ENCODE results near the gene RIN2. TPM values are rescaled to one million over a fixed set of nuclear protein-coding genes. Genes with fewer than 3 reads are reported as not detected.
"Not testable (repeated sequence)": the region's sequence is repeated elsewhere in the genome, so short reads cannot be mapped to it uniquely, and the experiment has no call there.

Gene RIN2
- total RNA-seq, 2 experiments from 2014 or later, result not detected

DNA sequence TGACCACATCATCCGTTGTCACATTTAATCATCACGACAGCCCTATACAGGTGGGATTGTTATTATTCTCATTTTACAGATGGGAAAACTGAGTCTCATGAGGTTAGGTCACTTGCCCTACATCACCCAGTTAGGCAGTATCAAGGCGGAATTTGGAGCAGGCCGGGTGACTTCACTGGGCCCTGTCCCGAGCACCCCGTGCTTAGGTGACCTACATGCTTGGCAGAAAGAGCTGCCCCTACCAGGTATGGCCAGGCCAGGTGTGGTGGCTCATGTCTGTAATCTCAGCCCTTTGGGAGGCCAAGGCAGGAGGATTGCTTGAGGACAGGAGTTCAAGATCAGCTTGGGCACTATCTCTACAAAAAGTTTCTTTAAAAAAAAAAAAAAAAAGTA lies 44.0 kb downstream of the RIN2 start:
- Mint-ChIP-seq H3K4me3 (no peak overlapping the region), H3K4me1 (ENCODE audit: low read depth) (no peaks in the 10 kb centered on the region), H3K9me3 (ENCODE audit: insufficient read depth) (no peaks in the 10 kb centered on the region), H3K27me3 (ENCODE audit: low read depth) (no peaks in the 10 kb centered on the region), H3K36me3 (ENCODE audit: low read depth) (no peaks in the 10 kb centered on the region), H3K27ac (no peak overlapping the region)
- CTCF ChIA-PET, result no interaction called here
- no peak for DNase-seq
- ATAC-seq, result no peak
- POLR2A ChIA-PET, result no interaction called here

DNA sequence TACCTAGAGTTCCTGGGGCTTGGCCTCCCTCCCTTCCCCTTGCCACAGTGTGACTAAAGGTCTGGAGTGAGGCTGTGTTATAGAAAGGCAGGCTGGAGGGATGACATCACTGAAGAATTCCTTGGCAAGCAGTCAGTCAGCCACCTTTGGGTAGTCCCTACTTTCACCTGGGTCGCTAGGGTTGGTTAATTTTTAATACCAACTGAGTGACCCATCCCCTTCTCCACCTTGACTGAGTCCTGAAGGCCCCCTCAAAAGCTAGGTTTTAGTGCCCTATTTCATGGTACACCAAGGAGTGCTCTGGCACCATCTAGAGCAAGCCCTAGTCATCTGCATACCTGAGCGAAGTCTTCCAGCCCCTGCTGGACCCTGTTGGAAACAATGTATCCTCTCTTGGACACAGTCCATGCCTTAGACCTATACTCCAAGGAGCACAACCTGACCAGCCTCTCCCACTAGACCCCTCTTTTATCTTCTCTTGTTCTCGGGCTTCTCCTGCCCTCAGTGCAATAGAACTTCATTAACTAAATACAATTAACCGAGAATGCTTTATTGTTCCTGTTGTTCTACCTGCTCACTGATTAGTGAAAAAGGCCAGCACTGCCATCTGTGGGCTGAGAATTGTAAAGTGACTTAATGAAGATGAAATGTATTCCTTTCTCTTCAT lies 44.6 kb downstream of the RIN2 start:
- no peak overlapping the region for H3K4me3 Mint-ChIP-seq
- ChIA-PET POLR2A (no interaction called here), CTCF (no interaction called here)
- DNase-seq (no peak), ATAC-seq (no peak)
- no peaks in the 10 kb centered on the region for H3K36me3 Mint-ChIP-seq (ENCODE audit: low read depth)
- H3K27ac Mint-ChIP-seq, result no peak overlapping the region
- H3K9me3 Mint-ChIP-seq (ENCODE audit: insufficient read depth), result no peaks in the 10 kb centered on the region
- no peaks in the 10 kb centered on the region for H3K27me3 Mint-ChIP-seq (ENCODE audit: low read depth)
- H3K4me1 Mint-ChIP-seq (ENCODE audit: low read depth), result no peaks in the 10 kb centered on the region

DNA sequence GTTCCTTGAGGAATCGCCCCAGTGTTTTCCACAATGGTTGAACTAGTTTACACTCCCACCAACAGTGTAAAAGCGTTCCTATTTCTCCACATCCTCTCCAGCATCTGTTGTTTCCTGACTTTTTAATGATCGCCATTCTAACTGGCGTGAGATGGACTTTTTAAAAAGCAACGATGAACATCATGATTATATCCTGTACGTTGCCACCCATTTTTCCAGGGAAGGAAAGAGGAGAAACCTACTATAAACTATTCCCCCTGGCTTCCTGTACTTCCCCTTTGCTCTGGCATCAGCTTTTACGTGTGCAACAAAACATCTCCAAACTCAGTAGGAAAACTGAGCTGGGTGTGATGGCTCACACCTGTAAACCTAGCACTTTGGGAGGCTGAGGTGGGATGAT lies 48.2 kb downstream of the RIN2 start:
- H3K27me3 Mint-ChIP-seq (ENCODE audit: low read depth); CTCF ChIA-PET; H3K4me1 Mint-ChIP-seq (ENCODE audit: low read depth); H3K4me3 Mint-ChIP-seq; POLR2A ChIA-PET; H3K27ac Mint-ChIP-seq; DNase-seq; H3K36me3 Mint-ChIP-seq (ENCODE audit: low read depth); ATAC-seq; H3K9me3 Mint-ChIP-seq (ENCODE audit: insufficient read depth): not testable (repeated sequence)

DNA sequence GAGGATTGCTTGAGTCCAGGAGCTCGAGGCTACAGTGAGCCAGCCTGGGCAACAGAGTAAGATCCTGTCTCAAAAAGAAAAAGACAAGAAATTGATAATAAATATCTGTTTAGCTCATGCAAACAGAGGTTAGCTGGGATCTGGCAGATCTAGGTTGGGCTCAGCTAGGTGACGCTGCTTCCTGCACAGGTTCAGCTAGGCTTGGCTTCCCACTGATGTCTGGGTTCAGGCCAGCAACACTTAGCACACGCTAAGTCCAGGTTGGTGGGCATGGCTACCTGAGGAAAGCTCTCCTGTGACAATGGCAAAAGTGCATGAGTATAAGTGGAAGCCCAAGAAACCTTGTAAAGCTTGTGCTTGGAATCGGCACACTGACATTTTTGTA lies 48.7 kb downstream of the RIN2 start:
- Mint-ChIP-seq H3K27ac (no peak overlapping the region), H3K36me3 (ENCODE audit: low read depth) (no peaks in the 10 kb centered on the region), H3K9me3 (ENCODE audit: insufficient read depth) (no peaks in the 10 kb centered on the region), H3K4me3 (no peak overlapping the region), H3K4me1 (ENCODE audit: low read depth) (no peaks in the 10 kb centered on the region), H3K27me3 (ENCODE audit: low read depth) (no peaks in the 10 kb centered on the region)
- ChIA-PET POLR2A (no interaction called here), CTCF (no interaction called here)
- DNase-seq (no peak), ATAC-seq (no peak)

DNA sequence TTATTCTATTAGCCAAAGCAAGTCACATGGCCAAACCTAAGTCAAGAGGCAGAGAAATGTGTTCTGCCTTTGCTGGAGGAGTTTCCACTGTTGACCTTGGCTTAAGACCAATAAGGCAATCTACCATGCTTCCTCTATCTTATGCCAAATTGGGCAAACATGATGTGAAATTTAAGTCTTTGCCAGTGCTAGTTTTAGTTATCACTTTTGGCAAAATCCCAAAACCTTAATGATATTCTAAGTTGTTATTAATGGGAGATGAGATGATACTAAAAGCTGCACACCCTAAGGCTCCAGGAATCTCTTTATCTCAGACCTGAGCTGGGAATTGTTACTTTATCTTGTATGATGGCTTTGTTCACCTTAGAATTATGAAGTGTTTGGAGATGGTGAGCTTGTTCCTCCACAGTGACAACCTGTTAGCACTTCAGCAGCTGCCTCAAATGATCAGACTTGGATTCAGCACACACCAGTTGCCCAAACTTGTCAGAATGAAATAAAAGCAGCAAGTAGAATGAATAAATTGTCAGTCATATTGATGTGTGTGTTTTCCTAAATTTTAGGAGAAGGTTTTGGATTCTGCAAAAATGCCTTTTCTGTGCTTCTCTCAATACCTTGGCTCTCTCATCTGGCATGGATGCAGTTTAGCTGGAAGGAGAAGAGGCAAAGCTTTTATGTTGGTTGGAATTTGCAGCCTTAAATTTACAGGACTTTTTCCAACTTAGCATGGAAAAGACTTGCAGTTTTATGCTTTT lies 49.3 kb downstream of the RIN2 start:
- Mint-ChIP-seq H3K4me3 (no peak overlapping the region), H3K36me3 (ENCODE audit: low read depth) (no peaks in the 10 kb centered on the region), H3K27ac (no peak overlapping the region), H3K27me3 (ENCODE audit: low read depth) (no peaks in the 10 kb centered on the region), H3K9me3 (ENCODE audit: insufficient read depth) (no peaks in the 10 kb centered on the region), H3K4me1 (ENCODE audit: low read depth) (no peaks in the 10 kb centered on the region)
- DNase-seq (no peak), ATAC-seq (no peak)
- ChIA-PET CTCF (no interaction called here), POLR2A (no interaction called here)
